RPMI8226 (cell line): Measurements from ENCODE around the gene CDC25C.

Experiments
- DNase-seq: peaks from one replicate; pipeline ENCODE4 v3.0.0-alpha.2; 2015

CDC25C gene

GRCh38 chr5:138331449-138332368 is at the start of gene CDC25C:
CDC25C (minus strand) TSS chr5:138331804; CDS start chr5:138331180, 624 bp downstream.
- DNase-seq: peak; percentile 99

GRCh38 chr5:138372653-138373052 is 41.0 kb upstream of the CDC25C start:
- DNase-seq: no peak

GRCh38 chr5:138372225-138372624 is 40.6 kb upstream of the CDC25C start:
- DNase-seq: no peak

- DNase-seq: peak; percentile 17
Measured at GRCh38 chr5:138371454-138371853, 39.9 kb upstream of the CDC25C start.

GRCh38 chr5:138370537-138370936 is 38.9 kb upstream of the CDC25C start:
- no peak for DNase-seq

- no peak for DNase-seq
Measured at GRCh38 chr5:138369706-138370105, 38.1 kb upstream of the CDC25C start.

- DNase-seq: no peak
Measured at GRCh38 chr5:138369261-138369660, 37.7 kb upstream of the CDC25C start.

- DNase-seq: no peak
Measured at GRCh38 chr5:138366632-138367382, 35.2 kb upstream of the CDC25C start.

GRCh38 chr5:138364576-138364975 is 33.0 kb upstream of the CDC25C start:
- no peak for DNase-seq

- no peak for DNase-seq
Measured at GRCh38 chr5:138360941-138361452, 29.4 kb upstream of the CDC25C start.

GRCh38 chr5:138359621-138360020 is 28.0 kb upstream of the CDC25C start:
- no peak for DNase-seq

GRCh38 chr5:138354926-138355378 is 23.3 kb upstream of the CDC25C start:
- peak; percentile 43 for DNase-seq

- no peak for DNase-seq
Measured at GRCh38 chr5:138354387-138354786, 22.8 kb upstream of the CDC25C start.

- DNase-seq: peak; percentile 82
Measured at GRCh38 chr5:138353560-138354080, 22.0 kb upstream of the CDC25C start.

GRCh38 chr5:138352722-138353559 is 21.3 kb upstream of the CDC25C start:
- peak; percentile 67 for DNase-seq

GRCh38 chr5:138352071-138352721 is 20.6 kb upstream of the CDC25C start, which contains the start of gene KDM3B:
KDM3B (plus strand) TSS chr5:138352685; CDS start chr5:138352796, 111 bp downstream.
- DNase-seq: peak; percentile 91

- DNase-seq: no peak
Measured at GRCh38 chr5:138351517-138351916, 19.9 kb upstream of the CDC25C start.

- no peak for DNase-seq
Measured at GRCh38 chr5:138351056-138351455, 19.5 kb upstream of the CDC25C start.

- no peak for DNase-seq
Measured at GRCh38 chr5:138350563-138350890, 18.9 kb upstream of the CDC25C start.

GRCh38 chr5:138349852-138350562 is 18.4 kb upstream of the CDC25C start:
- DNase-seq: no peak

- DNase-seq: no peak
Measured at GRCh38 chr5:138346889-138347288, 15.3 kb upstream of the CDC25C start.
